Measurements from ENCODE around the gene ST3GAL2.
"Not testable (repeated sequence)": the region's sequence is repeated elsewhere in the genome, so short reads cannot be mapped to it uniquely, and the experiment has no call there.

Gene ST3GAL2

DNA sequence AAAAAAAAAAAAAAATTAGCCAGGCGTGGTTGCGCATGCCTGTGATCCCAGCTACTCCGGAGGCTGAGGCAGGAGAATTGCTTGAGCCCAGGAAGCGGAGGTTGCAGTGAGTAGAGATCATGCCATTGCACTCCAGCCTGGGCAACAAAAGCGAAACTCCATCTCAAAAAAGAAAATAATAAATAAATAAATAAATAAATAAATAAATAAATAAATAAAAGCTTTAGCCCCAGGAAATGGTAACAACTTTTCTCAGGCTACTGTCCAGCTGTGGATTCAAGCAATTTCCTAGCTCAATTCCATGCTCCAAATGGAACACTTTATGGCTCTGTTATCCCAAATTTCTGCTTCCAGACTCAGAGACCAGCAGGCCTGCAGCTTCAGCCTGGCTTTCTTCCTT lies 25.3 kb downstream of the ST3GAL2 start:
- not testable (repeated sequence) for DNase-seq

GRCh38 chr16:70412385-70412784 lies 26.5 kb downstream of the ST3GAL2 start:
- no peak for DNase-seq

DNA sequence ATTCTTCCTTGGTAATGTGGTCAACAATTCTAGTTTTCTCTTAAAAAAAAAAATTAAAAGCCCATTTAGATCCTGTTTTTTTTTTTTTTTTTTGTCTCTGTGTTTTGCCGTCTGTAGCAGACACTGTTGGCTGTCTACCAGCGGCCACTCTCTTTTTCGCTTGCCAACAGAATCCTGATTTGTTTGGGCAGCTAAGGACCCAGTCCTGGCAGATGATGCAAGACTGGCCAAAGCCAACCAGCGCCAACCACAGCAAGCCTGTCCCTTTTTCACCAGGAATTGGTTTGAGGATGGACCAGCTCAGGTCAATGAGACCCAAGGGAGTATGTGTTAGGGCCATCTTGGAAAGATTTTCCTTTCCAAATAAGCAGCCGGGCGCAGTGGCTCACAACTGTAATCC lies 28.2 kb downstream of the ST3GAL2 start:
- DNase-seq, result no peak

GRCh38 chr16:70407811-70408274 lies 31.1 kb downstream of the ST3GAL2 start:
- no peak for DNase-seq

- not testable (repeated sequence) for DNase-seq
Measured at GRCh38 chr16:70406104-70406503, 32.8 kb downstream of the ST3GAL2 start.

GRCh38 chr16:70402916-70403659 lies 35.8 kb downstream of the ST3GAL2 start:
- DNase-seq, result no peak

DNA sequence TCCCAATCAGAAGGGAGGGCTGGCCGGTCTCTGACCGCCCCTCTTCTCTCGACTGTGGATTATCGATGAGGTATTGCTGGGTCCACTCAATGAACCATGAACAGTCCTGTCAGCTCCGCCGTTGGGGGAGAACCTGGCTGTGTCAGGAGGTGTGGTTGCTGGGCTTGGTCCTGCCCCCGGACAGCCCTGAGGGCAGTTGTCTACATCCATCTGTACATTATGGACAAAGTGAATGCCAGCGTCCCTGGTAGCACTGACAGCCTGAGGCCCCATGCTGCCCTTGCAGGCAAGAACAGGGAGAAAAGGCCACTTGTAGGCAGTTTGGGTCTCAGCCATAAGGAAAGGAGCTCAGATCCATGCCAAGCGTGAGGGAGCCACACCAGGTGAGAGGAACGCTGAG lies 38.9 kb downstream of the ST3GAL2 start:
- no peak for DNase-seq

DNA sequence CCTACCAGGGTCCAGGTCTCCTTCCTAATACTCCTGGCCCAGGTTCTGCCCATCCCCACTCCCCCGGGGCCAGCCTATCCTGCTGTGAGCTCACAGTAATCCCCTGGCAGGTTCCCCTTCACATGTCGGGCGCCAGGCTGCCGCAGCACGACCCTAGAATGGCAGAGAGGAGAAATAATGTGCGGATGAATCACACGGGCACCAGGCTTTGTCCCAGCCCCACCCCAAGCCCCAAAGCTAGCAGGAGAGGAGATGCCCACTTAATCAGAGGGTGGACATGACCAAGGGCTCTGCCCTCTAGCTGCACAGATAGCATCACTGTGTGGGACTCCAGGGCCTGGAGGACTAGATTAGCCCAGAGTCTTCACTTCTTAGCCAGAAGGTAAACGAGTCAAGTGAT lies 39.5 kb downstream of the ST3GAL2 start:
- no peak for DNase-seq

- DNase-seq, result no peak
Measured at GRCh38 chr16:70398177-70398743, 40.6 kb downstream of the ST3GAL2 start.

DNA sequence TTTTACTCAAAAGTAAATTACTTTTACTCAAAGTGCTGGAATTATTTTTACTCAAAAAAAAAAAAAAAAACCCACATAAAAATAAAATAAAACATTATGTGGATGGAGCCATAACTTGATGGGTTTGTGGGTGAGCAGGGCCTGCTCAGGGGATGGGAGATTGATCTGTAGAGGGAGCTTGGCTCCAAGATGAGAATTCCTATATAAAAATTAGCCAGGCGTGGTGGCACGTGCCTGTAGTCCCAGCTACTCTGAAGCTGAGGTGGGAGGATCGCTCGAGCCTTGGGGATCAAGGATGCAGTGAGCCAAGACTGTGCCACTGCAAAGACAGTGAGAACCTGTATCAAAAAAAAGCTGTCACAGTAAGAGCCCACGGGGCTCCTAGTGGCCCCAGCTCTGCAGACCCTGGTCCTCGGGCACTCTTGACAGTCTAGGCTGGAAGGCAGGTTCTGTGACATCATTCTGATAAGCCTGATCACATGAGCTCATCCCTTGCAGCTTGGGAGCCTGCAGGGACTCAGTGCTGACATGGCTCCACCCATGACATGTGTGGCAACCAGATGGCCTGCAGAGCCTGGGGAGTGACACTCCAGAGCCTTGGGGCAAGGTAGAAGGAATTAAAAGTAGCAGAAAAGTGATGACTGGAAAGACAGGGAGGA lies 42.5 kb downstream of the ST3GAL2 start:
- DNase-seq, result no peak

GRCh38 chr16:70395345-70395901 lies 43.5 kb downstream of the ST3GAL2 start:
- peak in 5 of 6 experiments; percentile 23 to 63 (median 43) for DNase-seq

DNA sequence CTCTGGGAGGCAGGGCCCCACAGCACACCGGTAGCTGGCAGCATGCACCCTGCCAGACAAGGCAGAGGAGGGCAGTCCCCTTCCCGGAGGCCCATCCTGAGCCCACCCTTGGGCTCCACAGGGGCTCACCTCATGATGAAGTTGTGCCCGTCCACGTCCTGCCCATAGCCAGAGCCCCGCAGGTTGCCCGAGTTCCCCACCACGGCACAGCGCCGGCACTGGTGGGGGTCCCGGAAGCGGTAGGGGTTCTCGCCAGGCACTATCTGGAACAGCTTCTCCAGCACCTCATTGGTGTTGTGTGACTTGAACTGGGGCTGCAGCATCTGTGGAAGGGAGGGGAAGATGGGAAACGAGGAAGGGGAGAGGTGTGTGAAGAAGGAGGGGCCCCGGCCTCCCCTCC lies 44.0 kb downstream of the ST3GAL2 start:
- DNase-seq, result no peak

- DNase-seq, result no peak
Measured at GRCh38 chr16:70393662-70394061, 45.2 kb downstream of the ST3GAL2 start.

- no peak for DNase-seq
Measured at GRCh38 chr16:70392606-70393005, 46.3 kb downstream of the ST3GAL2 start.

DNA sequence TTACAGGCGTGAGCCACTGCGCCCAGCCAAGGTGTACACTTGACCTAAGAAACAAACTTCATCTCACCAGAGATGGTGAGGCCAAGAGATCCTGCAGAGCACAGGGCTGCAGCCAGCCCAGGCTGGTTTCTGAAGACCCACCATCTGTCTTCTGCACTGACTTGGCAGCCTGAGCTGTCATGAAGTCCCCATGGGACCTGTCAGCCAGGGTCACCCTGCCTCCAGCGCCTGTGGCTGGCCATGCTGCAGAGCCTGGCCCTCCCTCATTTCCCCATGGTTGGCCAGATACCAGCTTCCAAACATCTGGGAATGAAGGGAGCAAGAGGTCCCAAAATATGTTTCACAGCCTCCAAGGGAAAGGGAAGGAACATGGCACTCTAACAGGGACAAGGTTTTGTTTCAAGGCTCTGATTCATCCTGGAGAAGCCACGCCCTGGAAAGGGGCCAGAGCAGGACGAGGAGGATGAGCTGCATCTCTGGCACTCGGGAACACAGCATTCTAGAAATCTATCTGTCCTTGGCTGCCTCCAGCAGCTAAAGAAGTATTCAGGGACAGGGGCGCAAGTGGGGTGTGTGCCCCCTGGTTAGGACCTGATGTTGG lies 46.9 kb downstream of the ST3GAL2 start:
- DNase-seq, result no peak

GRCh38 chr16:70391446-70391845 lies 47.5 kb downstream of the ST3GAL2 start:
- DNase-seq, result no peak

- DNase-seq, result no peak
Measured at GRCh38 chr16:70390774-70391173, 48.1 kb downstream of the ST3GAL2 start.

GRCh38 chr16:70388006-70388680 lies 50.8 kb downstream of the ST3GAL2 start:
- DNase-seq, result no peak

DNA sequence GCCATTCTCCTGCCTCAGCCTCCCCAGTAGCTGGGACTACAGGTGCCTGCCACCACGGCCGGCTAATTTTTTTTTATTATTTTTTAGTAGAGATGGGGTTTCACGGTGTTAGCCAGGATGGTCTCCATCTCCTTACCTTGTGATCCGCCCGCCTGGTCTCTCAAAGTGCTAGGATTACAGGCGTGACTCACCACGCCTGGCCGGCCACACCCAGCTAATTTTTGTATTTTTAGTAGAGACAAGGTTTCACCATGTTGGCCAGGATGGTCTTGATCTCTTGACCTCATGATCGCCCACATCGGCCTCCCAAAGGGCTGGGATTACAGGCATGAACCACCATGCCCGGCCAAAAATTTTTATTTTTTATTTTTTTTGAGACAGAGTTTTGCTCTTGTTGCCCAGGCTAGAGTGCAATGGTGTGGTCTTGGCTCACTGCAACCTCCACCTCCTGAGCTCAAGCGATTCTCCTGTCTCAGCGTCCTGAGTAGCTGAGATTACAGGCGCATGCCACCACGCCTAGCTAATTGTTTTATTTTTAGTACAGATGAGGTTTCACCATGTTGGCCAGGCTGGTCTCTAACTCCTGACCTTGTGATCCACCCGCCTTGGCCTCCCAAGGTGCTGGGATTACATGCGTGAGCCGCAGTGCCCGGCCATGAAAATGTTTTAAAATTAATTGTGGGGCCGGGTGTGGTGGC lies 52.5 kb downstream of the ST3GAL2 start:
- DNase-seq, result not testable (repeated sequence)

GRCh38 chr16:70383421-70383960 lies 55.4 kb downstream of the ST3GAL2 start:
- DNase-seq, result no peak

DNA sequence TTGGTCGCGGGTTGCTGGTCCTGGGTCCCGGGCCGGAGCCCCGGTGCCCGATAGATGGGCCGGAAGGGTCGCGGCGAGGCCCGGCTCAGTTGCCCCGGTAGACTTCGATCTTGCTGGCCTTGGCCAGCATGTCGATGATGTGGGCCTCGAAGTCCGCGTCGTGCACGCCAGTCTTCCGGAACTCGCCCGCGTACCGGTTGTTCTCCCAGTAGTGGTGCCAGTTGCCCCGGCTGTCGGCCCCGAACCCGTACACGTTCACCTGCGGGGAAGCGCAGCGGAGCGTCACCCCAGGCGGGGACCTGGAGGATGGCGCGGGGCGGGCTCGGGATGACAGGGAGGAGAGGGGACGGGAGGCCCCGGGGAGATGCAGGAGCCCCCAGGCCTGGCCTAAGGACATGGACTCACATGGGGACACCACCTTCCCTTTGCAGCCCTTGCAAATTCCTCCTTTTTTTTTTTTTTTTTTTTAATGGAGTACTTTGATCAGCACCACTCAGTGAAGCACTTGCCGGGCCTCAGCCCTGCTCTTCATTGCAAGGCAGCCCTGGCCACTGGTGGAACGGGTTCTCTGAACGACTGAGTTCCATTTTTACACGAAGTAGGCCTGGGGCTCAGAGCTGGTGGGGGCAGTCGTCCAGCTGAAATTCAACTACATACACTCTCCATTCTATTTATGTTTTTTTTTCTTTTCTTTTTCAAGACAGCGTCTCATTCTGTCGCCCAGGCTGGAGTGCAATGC lies 57.1 kb downstream of the ST3GAL2 start:
- no peak for DNase-seq
